ENCODE measurements around the gene NEK11. TPM values are rescaled to one million over a fixed set of nuclear protein-coding genes. Genes with fewer than 3 reads are reported as not detected.
A peak's percentile ranks its signal among the peaks of the same experiment; 100 is the strongest.
"Not testable (repeated sequence)": the region's sequence is repeated elsewhere in the genome, so short reads cannot be mapped to it uniquely, and the experiment has no call there.

NEK11 gene
- total RNA-seq, 1 donor from 2014 or later: 8.1 TPM

- H3K4me3 ChIP-seq: no peak overlapping the region
- no peaks in the 10 kb centered on the region for H3K4me1 ChIP-seq
- H3K9me3 Mint-ChIP-seq: peaks cover 10% of the 10 kb centered on the region
- no peak for DNase-seq (ENCODE audit: low spot score)
- H3K27ac Mint-ChIP-seq: no peak overlapping the region
- H3K4me2 ChIP-seq: no peak overlapping the region
- TF ChIP-seq CTCF (IDR thresholded peaks at IDR 0.05): no peak
- TF ChIP-seq EZH2phosphoT487 (IDR thresholded peaks at IDR 0.05): no peak
- no peak for TF ChIP-seq EZH2 (IDR thresholded peaks at IDR 0.05)
- peaks cover 21% of the 10 kb centered on the region for H3K36me3 Mint-ChIP-seq
- H3K27ac ChIP-seq: no peak overlapping the region
- H3K9me3 ChIP-seq (ENCODE audit: low read depth): peaks cover 12% of the 10 kb centered on the region
- no peak overlapping the region for H3K4me3 Mint-ChIP-seq
- no peaks in the 10 kb centered on the region for H3K79me2 ChIP-seq (ENCODE audit: low read depth)
- no peak overlapping the region for H2AFZ ChIP-seq (replicated peaks)
- no peaks in the 10 kb centered on the region for H4K20me1 ChIP-seq (ENCODE audit: low read depth)
- H3K9ac ChIP-seq: no peak overlapping the region
- no peaks in the 10 kb centered on the region for H3K4me1 Mint-ChIP-seq
- no peaks in the 10 kb centered on the region for H3K36me3 ChIP-seq
- no peaks in the 10 kb centered on the region for H3F3A ChIP-seq (ENCODE audit: low read depth)
- H3K27me3 ChIP-seq: no peaks in the 10 kb centered on the region
- no peaks in the 10 kb centered on the region for H3K27me3 Mint-ChIP-seq (ENCODE audit: insufficient read depth, low read depth)
Observed at GRCh38 chr3:131371688-131372066, 345.0 kb downstream of the NEK11 start.

- Histone ChIP-seq H3K4me1 (no peaks in the 10 kb centered on the region), H3K36me3 (no peaks in the 10 kb centered on the region), H3K9me3 (ENCODE audit: low read depth) (no peaks in the 10 kb centered on the region), H3K4me2 (no peak overlapping the region), H3K4me3 (no peak overlapping the region), H3K27ac (no peak overlapping the region), H3K79me2 (ENCODE audit: low read depth) (no peaks in the 10 kb centered on the region), H3K27me3 (no peaks in the 10 kb centered on the region), H3F3A (ENCODE audit: low read depth) (no peaks in the 10 kb centered on the region), H2AFZ (replicated peaks) (no peak overlapping the region), H3K9ac (no peak overlapping the region), H4K20me1 (ENCODE audit: low read depth) (no peaks in the 10 kb centered on the region)
- TF ChIP-seq CTCF (IDR thresholded peaks at IDR 0.05) (no peak), EZH2phosphoT487 (IDR thresholded peaks at IDR 0.05) (no peak)
- H3K4me3 Mint-ChIP-seq: no peak overlapping the region
- no peak overlapping the region for H3K27ac Mint-ChIP-seq
- peaks cover 3% of the 10 kb centered on the region for H3K9me3 Mint-ChIP-seq
- H3K4me1 Mint-ChIP-seq: no peaks in the 10 kb centered on the region
- DNase-seq (ENCODE audit: low spot score): no peak
- H3K36me3 Mint-ChIP-seq: peaks cover 30% of the 10 kb centered on the region
- H3K27me3 Mint-ChIP-seq (ENCODE audit: insufficient read depth, low read depth): no peaks in the 10 kb centered on the region
Observed at GRCh38 chr3:131374741-131375140, 348.1 kb downstream of the NEK11 start.

- Histone ChIP-seq H3K4me3 (peak overlapping the region; percentile 65), H3K9ac (peak overlapping the region; percentile 29), H3K4me2 (peak overlapping the region; percentile 76), H3K79me2 (ENCODE audit: low read depth) (peaks cover 18% of the 10 kb centered on the region), H2AFZ (replicated peaks) (peak overlapping the region; percentile 74)
- DNase-seq (ENCODE audit: low spot score); H3K27me3 Mint-ChIP-seq (ENCODE audit: insufficient read depth, low read depth); H3K4me1 ChIP-seq; H4K20me1 ChIP-seq (ENCODE audit: low read depth); H3K27me3 ChIP-seq; H3K9me3 Mint-ChIP-seq; H3K36me3 ChIP-seq; H3K27ac ChIP-seq; H3F3A ChIP-seq (ENCODE audit: low read depth); H3K9me3 ChIP-seq (ENCODE audit: low read depth): not testable (repeated sequence)
- H3K4me1 Mint-ChIP-seq: peaks cover 24% of the 10 kb centered on the region
- peak overlapping the region; percentile 70 for H3K27ac Mint-ChIP-seq
- H3K4me3 Mint-ChIP-seq: peak overlapping the region; percentile 95
- peaks cover 37% of the 10 kb centered on the region for H3K36me3 Mint-ChIP-seq
Observed at GRCh38 chr3:131380821-131381444, 354.3 kb downstream of the NEK11 start.

GRCh38 chr3:131381445-131382291 lies 355.0 kb downstream of the NEK11 start, which contains the start of gene NUDT16:
Gene NUDT16 (plus strand): TSS chr3:131381774. CDS start chr3:131381805, 31 bp downstream.
- Histone ChIP-seq H3K79me2 (ENCODE audit: low read depth) (peaks cover 18% of the 10 kb centered on the region), H3K9me3 (ENCODE audit: low read depth) (no peaks in the 10 kb centered on the region), H3K9ac (peak within 1 kb of the TSS; percentile 88), H3F3A (ENCODE audit: low read depth) (no peaks in the 10 kb centered on the region), H2AFZ (replicated peaks) (peak within 1 kb of the TSS; percentile 94), H3K4me1 (peaks cover 5% of the 10 kb centered on the region), H3K27me3 (no peaks in the 10 kb centered on the region), H3K27ac (peak within 1 kb of the TSS; percentile 46), H3K36me3 (no peaks in the 10 kb centered on the region), H3K4me2 (peak within 1 kb of the TSS; percentile 95), H3K4me3 (peak within 1 kb of the TSS; percentile 65), H4K20me1 (ENCODE audit: low read depth) (no peaks in the 10 kb centered on the region)
- TF ChIP-seq EZH2 (IDR thresholded peaks at IDR 0.05): no peak
- TF ChIP-seq CTCF (IDR thresholded peaks at IDR 0.05): peak; percentile 17
- H3K27me3 Mint-ChIP-seq (ENCODE audit: insufficient read depth, low read depth): peaks cover 2% of the 10 kb centered on the region
- peaks cover 24% of the 10 kb centered on the region for H3K4me1 Mint-ChIP-seq
- DNase-seq (ENCODE audit: low spot score): peak; percentile 100
- H3K4me3 Mint-ChIP-seq: peak within 1 kb of the TSS; percentile 95
- H3K9me3 Mint-ChIP-seq: peaks cover 7% of the 10 kb centered on the region
- peak within 1 kb of the TSS; percentile 87 for H3K27ac Mint-ChIP-seq
- peaks cover 40% of the 10 kb centered on the region for H3K36me3 Mint-ChIP-seq
